Kidney capillary endothelial cell (primary cell): ENCODE results near the gene AFF2.
A peak's percentile ranks its signal among the peaks of the same experiment; 100 is the strongest.

Experiments
- DNase-seq: peaks from one replicate; pipeline ENCODE4 v3.0.0-alpha.2; 2018; ENCODE audit warnings: low spot score

Gene AFF2

DNA sequence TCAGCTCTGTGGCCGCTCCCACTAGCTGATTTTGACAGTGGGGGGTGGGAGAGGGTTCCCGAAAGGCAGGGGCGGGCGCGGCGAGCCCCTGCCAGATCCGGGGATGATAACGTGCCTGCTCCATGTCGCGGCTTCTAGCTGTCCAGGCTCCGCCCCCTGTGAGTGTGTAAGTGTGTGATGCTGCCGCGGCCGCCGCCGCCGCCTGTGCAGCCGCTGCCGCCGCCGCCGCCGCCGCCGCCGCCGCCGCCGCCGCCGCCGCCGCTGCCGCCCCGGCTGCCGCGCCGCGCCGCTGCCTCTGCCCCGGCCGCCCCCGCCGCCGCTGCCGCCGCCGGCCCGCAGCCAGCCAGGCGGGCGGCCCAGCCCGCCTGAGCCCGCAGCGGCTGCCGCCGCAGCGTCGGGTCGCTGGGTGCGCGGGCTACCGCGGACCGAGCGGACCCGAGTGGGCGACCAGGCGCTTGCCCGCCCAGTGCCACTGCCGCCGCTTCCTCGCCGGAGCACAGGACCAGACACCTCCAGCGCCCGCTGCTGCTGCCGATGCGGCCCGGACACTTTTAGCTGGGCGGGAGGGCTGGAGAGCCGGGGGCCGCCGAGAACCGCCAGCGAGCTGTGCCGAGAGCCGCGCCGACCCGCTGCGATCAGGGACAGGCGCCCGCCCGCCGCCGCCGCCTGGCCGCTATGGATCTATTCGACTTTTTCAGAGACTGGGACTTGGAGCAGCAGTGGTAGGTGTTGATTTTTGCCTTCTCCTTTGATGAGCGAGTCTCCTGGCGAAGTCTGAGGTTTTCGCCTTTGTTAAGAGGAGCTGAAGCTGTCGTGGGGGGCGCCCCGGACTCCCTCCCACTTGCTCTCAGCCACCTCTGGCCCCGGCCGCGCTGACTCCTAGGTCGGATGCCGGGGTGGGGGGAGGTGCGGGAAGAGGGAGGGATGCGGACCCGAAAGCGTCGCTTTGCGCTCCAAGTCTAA is at the start of gene AFF2:
Gene AFF2 (plus strand): TSS at position 195 of the 963 bp plus-strand sequence. CDS start 481 bp downstream, at position 676.
- no peak for DNase-seq

DNA sequence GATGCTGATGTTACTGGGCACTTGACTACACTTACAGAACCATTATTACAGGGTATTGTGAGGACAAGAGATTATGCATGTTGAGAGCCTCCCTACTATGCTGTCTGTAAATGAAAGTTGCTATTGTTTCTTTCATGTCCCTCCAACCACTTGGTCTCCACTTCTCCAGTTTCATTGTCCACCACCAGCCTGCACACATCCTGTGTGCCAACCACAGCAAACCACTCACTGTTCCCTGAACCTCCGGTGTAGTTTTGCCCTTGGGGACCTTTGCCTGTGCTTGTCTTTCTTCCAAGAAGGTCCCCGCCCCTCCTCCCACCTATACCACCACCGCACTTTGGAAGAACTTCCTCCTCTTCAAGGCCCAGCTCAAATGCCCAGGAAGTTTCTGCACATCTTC is 43.1 kb upstream of the AFF2 start:
- no peak for DNase-seq

DNA sequence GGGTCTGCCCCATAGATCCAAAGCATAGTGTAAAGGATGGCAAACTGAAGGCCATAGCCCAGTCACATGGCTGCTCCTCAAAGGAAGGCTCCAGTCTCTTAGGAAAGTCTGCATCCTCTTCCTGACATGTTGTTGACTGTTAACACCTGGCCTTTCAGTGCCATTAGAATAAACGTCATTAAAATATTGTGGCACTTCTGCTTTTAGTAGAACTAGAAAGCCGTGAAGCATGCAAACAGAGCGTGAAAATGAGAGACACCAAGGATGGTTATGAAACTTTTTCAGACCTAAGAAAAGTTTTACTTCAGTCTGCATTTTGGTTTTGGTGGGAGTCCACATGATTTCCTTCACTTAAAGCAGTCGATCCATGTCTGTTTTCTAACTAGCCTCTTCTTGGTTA is 41.1 kb upstream of the AFF2 start:
- no peak for DNase-seq

DNA sequence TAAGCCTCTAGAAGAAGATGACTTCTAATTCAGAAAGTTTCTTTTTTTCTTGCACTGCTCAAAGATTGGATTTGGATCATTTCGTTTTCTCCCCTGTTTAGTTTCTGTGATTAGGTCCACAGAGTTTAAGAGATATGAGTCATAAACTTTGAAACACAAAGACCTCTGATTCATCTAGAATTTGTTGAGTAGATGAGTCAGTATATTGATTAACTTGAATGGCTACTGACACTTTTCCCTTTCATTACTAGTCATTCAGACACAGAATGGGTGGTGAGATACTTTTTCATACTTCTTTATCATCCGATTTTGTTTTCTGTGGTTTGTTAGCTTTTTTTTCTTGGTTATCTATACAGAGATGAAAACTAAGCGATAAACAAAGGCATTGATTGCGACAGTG is 34.1 kb upstream of the AFF2 start:
- no peak for DNase-seq

DNA sequence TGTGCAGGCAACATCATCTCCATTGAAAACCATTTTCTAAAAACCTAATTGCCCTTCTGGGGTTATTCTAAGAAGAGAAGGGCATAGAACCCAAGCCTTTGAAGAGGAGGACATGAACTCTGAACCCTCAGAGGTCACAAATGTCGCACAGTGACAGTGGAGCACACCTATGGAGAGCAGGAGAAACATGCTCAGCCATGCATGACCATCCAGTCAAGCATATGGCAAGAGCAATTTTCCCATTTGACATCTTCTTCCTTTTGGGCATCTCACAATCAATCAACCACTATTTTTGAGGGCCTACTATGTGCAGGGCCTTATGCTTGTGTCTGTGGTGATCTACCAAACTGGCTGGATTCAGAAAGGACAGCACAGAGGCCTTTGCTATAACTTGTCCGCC is 30.1 kb upstream of the AFF2 start:
- no peak for DNase-seq

DNA sequence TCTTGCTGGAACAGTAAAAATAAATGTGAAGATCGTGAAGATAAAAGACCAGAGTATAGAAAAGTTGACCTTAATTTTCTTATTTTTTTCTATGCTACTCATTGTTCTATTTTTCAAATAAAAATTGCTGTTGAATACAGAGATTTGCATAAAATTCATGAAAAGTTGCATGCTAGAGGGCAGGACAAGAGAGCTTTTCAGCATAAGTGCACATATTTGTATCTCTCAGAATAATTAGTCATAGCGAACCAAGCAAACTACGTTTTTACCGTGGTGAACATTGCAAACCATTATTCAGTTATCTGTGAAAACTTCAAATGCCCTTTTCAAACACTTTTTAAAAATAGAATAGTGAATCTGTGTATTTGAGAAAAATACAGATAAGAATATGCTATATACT is 26.4 kb upstream of the AFF2 start:
- no peak for DNase-seq

DNA sequence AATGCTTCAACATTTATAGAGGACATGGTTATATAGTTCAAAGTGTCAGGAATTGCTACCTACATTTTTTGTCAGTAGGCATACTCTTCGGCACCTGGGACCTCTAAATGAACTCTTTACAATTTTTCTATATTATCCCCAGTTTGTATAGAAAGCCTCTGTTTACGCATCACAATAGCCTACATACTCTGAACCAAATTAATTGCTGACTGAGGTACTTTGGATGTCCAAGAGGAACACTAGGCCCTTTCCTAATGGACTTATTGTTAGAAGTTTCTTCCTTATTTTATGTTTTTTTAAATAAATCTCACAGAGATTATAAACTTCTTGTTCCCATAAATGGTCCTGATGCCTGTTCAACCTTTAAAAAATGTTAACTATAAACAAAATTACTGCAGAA is 8.4 kb upstream of the AFF2 start:
- no peak for DNase-seq

DNA sequence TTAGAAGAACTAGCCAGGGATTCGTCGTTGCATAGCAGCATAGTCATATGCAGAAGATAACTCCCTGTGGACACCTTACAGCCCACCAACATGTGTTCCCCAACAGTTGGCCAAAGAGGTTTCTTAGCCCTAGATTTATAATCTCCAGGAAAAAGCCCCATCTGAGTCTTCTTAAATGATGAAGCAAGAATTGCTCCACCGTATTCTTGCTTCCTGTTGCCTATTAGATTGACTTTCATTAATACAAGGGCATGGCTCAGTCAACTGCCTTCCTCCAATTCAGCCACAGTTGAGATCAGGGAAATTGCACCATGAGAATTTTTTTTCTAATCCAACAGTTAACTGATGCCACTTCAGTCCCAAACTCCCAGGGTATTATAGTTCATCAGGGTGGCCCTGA is 5.2 kb upstream of the AFF2 start:
- DNase-seq, result no peak

DNA sequence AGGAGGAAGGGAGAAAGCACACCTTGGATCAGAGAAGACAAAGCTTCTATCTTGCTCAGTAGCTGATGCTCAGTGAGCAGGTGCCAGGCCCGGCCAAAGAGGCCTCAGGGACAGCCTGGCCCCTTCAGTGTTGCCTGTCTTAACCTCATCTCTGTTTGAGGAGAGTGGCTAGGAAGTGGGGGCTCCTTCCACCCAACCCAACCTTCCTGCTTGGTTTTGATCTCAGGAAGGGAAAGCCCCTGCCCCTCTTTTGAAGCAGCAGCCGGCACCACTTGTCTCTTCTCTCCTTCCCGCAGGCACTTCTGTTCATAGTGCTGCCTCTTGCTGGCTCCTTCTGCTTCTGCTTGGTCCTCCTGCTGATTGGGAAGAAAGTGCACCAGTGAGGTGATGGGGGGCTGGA is 2.4 kb upstream of the AFF2 start:
- DNase-seq, result no peak

DNA sequence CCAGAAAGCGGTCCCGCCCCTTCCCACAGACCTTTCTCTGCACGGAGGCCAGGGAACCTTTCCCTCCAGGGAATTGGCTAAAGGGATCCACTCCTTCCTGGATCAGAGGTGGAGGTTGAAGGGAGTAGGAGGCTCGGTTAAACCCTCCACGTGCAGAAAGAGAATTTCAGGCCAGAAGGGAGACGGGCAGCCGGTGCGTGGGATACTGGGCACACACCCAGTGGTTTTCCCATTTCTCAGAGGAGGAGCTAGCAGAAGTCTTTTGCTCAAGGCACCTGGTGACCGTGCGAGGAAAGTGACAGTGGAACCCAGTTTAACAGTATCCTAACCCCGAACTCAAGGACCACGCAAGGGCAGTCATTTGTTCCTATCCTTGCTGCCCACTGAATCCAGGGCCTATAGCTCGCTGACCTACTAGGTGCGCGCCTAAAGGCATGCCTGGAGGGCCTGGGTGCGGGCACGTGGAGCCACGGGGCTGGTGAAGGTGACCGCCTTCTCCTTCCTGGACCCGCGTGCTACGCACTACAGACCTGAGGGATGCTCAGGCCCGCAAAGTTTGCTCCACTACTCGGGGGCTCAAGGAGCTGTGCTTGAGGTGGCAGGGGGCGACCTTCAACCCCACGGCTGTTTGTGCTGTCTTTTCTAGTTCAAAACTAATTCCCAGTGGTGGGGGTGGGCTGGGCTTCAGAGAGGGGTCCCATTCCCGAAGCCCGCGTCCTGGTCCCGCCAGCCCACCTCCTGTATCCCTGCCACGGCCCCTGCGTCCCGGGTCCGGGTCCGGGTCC is 587 bp upstream of the AFF2 start:
- DNase-seq, result no peak

DNA sequence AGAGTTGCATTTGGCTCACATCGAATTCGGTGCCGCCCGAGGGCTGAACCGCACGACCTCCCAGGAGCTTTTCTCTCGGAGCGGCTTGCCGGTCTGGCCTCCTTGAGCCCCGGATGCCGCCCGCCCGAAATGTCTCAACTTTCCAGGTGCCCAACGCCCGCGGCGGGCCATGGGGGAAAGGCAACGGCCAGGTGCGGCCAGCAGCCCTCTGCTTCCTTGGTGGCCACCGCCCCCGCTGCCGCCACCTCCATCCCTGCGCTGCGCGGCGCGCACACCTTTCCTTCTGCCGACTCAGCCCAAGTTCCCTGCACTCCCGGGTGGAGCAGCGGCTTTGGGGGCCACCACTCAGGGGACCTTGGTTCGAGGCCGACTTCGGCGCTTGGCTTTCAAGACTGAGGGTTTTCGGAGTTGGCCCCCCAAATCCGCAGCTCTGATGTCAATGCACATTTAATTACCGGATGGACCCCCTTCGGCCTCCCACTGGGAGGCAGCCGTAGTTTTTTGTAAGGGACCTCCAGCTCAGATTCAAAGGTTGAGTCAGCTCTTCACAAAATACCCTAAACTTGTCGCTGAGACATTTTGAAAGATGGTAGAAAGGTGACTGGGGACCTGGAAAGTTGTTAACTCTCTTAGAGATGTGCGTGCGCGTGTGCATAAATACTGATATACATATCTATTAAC is 1.1 kb downstream of the AFF2 start:
- no peak for DNase-seq

DNA sequence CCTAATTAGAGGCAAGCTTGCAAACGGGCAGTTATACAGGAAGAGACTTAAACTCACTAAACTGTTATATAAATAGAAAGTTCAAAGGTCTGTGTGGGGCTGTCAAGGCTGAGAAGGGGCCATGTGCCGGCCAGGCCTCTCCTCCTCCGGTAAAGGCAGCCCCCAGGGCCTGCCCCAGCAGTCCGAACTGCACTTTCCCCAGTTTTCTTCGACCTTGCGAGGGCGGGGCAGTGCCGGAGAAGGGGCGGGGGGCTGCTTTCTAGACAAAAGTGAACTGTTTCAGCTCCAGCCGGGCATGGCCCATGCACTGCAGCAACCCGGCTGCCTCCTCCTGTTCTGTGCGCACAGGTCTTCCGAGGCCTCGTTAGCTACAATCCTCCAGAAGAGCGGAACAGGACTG is 4.1 kb downstream of the AFF2 start:
- no peak for DNase-seq

DNA sequence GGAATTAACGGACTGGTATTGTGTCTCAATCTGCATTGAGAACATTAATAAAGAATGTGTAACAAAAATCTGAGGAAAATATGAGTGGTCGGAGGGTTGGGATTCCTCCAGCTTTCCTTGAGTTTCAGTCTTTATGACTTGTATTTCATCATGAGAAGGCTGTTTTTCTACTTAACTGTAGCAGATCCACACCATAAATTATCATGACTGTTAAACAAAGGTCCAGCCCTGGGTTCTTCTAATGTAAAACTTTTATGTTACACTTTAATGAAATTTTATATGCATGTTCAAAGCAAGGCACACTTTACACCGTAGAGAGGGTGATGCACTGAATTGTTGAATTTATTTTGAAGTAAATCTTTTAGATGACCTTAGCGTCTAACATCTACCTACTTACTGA is 7.0 kb downstream of the AFF2 start:
- no peak for DNase-seq

DNA sequence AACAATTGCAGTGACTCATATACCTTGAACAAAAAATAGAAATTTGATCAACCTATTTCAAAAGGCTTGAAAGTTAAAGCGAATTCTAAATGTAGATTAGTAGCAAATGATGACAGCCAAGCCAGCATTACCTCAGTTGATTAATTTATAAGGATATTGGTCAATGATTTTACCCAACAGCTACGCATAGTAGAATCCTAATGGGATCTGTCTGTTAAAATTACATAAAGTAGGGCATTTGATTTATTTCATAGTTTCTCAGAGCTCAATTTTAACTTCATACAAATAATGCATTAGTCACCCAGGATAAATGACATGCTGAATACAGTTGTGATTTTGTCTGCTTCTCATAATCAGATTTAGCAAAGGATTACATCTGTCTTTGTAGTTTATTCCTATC is 12.0 kb downstream of the AFF2 start:
- DNase-seq, result no peak

DNA sequence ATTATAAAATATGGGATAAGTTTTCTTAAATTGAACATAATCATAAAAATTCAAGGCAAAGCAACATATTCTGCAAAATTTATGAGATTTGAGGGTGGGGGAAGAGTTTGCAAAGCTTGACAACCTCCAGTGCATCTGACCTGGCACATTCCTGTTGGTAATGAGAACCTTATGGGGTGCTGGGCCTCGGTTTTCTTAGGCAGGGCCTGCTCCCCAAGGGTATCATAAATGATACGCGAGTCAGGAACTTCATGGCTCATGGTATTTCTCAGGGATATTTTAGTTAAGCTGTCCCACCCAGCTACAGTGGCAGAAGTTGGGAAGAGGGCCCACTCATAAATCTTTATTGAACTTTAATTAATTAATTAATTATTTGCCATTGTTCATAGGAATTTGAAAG is 13.2 kb downstream of the AFF2 start:
- no peak for DNase-seq

DNA sequence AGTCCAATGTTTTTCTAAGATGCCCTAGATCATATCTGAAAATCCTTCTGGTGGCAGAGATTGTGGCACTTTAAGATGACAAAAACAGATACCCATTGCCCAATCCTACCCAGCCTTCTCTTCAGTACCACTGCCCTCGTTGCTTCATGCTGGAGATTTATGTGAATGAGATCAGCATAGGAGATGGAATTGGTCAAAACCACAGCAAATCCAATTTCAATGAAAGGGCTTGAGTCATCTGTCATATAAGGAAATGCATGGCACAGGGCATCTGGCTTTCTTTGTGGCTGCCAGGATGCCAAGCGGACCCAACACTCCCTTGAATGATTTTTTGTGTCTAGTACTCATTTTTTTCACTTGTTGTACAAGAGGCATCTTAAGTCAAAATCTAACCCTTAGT is 16.8 kb downstream of the AFF2 start:
- no peak for DNase-seq

DNA sequence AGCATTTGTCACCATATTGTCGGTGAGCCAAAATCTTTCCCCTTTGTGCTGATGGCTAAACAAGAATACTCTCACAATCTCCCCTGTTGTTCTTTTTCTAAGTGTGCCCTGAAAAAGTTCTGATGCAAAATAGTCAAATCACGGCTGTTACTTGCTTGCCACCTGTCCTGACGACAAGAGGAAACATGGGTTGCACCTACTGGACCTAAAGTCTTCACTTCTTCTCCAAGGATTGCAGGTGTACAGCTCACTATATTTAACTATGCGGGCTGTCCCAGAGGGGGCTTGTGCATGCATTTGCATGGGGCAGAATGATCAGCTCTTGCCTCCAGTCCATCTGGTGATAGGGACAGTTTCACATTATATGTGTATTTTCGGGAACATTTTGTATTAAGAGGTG is 21.6 kb downstream of the AFF2 start:
- no peak for DNase-seq

DNA sequence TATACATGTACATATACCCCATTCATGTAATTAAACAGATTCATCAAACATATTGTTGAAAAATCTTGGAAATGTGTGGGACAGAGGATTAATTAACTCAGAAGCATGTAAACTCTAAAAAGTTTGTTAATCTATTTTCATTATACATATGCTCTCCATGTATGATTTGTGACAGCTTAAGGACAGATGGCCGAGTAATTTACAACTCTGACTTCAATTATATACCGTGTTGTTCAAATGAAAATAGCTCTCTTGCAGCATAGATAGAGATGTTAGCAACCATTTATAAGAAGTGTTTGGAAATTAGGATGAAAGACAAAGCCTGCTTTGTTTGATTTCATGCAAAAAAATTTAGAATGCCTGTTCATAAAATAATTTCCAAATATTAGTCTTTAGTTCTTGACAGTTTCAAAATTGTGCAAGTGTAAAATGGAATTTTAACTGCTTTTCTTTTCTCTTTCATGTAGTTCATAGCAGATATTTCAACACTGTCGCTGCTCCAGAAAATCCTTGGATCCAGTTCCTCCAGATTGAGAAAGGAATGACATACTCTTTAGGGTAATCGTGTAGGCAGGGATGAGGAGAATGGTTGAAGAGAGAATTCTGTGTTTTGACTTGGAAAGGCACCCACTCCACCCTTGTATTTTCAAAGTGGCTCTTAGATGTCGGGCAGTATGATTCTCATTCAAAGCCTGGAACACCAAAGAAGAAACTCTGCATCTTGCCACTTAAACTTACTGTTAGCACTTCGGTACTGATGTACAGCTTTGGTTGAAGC is 23.1 kb downstream of the AFF2 start:
- DNase-seq, result no peak

DNA sequence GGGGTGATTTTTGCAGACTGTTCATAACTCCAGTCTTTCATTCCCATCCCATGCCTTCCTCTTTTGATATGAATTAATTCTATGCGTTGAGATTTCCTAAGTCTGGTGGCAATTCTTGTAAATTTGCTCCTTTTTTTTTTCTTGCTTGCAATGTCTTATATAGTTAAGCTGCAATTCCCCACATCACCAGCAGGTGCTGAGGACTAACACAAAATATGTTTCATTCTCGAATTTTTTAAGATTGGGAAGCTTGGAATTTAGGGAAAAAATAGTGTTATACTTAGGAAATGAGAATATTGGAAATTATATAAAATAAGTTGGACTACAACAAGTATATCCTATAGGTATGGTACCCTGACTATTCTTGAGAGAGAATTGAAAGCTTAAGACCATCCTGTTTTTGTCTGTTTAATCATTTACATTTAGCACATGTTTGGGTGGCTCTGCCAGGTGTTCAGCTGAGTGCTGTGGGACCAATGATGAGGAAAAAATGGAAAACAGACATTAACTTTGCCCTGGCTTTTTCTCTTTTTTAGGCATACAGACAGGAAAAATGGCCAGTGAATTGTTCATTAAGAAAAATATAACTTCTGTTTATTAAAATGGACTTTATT is 30.2 kb downstream of the AFF2 start:
- peak; percentile 2 for DNase-seq

DNA sequence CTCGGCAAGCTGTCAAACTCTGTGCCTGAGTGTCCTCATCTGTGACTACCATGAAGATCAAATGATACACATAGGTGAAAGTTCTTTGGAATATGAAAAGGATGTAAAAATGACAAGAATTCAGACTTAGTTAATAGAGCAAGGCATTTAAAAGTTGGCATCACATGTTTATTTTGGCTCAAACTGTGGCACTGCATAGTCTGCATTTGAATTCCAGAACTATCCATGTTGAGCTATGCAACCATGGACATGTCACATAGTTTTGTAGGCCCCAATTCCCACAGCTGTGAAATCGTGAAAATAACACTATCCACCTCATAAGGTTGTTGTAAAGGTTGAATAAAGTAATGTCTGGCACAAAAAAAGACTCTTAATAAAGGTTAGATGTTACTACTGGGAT is 33.9 kb downstream of the AFF2 start:
- DNase-seq, result no peak

DNA sequence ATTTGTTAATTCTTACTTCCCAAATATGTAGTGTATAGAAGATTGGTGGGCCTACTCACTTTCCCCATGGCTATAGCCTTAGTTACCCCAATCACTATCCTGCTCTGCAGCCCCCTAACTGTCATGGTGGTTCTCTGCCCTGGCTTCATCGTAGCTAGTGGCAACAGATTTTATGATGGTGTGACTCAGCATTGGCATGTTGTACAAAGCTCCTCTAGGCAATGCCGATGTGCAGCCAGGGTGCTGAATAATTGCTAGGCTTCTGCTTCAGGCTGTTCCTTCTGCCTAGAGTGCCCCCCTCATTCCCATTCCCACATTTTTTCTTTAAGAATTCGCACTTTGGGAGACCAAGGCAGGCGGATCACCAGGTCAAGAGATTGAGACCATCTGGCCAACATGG is 35.2 kb downstream of the AFF2 start:
- no peak for DNase-seq

DNA sequence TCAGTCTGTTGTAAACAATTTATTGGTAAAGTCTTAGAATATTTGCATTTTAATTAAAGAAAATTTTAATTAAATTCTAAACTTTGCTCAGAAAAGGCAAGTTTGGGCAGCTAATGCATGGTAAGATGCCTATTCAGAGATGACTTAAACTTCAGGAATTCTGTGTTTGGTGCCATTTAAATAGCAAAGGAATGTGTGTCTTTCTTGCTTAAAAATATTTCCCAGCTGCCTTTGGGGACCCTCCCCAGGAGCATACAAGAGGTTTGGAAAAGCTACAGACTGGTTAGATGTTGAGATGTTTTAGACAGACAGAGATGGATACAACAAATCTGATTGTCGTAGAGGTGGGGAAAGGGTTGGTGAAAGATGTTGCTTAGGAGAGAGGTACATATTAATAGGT is 36.5 kb downstream of the AFF2 start:
- no peak for DNase-seq
